ENCODE measurements around the gene TMEM247. TPM values are rescaled to one million over a fixed set of nuclear protein-coding genes. Genes with fewer than 3 reads are reported as not detected.
A peak's percentile ranks its signal among the peaks of the same experiment; 100 is the strongest.

Gene TMEM247
- total RNA-seq, 2 donors from 2014 or later: 2.6 TPM; not detected in 1

DNA sequence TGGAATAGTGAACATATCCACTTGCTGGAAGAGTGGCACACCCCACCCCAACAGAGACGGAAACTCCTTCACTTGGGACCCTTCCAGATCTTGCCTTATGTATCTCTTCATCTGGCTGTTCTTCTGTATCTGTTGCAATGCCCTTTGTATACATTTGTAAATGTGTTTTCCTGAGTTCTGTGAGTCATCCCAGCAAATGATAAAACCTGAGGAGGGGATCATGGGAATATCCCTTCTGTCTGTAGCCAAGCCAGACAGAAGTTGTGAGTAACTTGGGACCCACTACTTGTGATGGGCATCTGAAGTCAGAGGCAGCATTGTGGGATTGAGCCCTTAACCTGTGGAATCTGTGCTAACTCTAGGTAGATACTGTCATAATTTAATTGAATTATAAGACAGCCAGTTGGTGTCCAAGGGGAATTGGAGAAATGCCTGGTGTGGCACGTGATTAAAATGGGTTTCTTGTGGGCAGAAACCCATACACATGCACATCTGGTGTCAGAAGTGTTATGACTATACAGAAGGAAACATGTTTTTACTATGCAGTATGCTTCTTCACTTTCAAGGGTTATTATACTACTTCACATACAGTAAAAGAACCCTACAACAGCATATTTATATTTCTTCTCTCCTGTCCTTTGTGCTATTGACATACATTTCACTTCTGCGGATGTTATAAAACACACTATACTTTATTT lies 32.3 kb upstream of the TMEM247 start:
- H3K4me3 ChIP-seq: no peak overlapping the region
- no peaks in the 10 kb centered on the region for H3K9me3 ChIP-seq
- no peak overlapping the region for H3K27ac ChIP-seq
- H3K36me3 ChIP-seq: no peaks in the 10 kb centered on the region
- DNase-seq (ENCODE audit: low spot score): no peak
- WGBS: 84% methylated on average over 3 of the region's 3 CpGs
- no peaks in the 10 kb centered on the region for H3K4me1 ChIP-seq (replicated peaks)
- no peaks in the 10 kb centered on the region for H3K27me3 ChIP-seq (replicated peaks; ENCODE audit: insufficient read depth)
- intact Hi-C loops (cut with DNase I): no loop called here
- no peak for TF ChIP-seq POLR2AphosphoS5 (IDR thresholded peaks at IDR 0.05)
- TF ChIP-seq POLR2A (IDR thresholded peaks at IDR 0.05): no peak
- TF ChIP-seq, protein P1, sequence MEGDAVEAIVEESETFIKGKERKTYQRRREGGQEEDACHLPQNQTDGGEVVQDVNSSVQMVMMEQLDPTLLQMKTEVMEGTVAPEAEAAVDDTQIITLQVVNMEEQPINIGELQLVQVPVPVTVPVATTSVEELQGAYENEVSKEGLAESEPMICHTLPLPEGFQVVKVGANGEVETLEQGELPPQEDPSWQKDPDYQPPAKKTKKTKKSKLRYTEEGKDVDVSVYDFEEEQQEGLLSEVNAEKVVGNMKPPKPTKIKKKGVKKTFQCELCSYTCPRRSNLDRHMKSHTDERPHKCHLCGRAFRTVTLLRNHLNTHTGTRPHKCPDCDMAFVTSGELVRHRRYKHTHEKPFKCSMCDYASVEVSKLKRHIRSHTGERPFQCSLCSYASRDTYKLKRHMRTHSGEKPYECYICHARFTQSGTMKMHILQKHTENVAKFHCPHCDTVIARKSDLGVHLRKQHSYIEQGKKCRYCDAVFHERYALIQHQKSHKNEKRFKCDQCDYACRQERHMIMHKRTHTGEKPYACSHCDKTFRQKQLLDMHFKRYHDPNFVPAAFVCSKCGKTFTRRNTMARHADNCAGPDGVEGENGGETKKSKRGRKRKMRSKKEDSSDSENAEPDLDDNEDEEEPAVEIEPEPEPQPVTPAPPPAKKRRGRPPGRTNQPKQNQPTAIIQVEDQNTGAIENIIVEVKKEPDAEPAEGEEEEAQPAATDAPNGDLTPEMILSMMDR (IDR thresholded peaks at IDR 0.05): no peak

DNA sequence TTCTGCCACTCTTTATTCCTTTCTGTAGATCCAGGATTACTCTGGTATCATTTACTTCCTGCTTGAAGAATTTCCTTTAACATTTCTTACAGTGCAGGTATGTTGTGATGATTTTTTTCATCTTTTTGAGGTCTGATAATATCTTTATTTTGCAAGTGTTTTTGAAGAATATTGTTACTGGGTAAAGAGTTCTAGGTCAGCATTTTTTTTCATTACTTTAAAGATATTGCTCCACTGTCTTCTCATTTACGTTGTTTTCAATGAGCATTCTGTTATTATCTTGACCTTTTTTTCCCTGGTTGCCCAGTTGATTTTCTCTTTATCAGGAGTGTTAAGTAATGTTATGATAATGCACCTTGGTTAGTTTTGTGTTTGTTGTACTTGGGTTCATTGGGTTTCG lies 31.7 kb upstream of the TMEM247 start:
- 93% methylated on average over 2 of the region's 2 CpGs for WGBS
- no peaks in the 10 kb centered on the region for H3K36me3 ChIP-seq
- intact Hi-C loops (cut with DNase I): no loop called here
- no peak for DNase-seq (ENCODE audit: low spot score)
- H3K27ac ChIP-seq: no peak overlapping the region
- H3K9me3 ChIP-seq: no peaks in the 10 kb centered on the region
- no peak overlapping the region for H3K4me3 ChIP-seq
- TF ChIP-seq, protein P1 (IDR thresholded peaks at IDR 0.05): no peak
- TF ChIP-seq POLR2AphosphoS5 (IDR thresholded peaks at IDR 0.05): no peak
- TF ChIP-seq POLR2A (IDR thresholded peaks at IDR 0.05): no peak
- H3K4me1 ChIP-seq (replicated peaks): no peaks in the 10 kb centered on the region
- no peaks in the 10 kb centered on the region for H3K27me3 ChIP-seq (replicated peaks; ENCODE audit: insufficient read depth)

DNA sequence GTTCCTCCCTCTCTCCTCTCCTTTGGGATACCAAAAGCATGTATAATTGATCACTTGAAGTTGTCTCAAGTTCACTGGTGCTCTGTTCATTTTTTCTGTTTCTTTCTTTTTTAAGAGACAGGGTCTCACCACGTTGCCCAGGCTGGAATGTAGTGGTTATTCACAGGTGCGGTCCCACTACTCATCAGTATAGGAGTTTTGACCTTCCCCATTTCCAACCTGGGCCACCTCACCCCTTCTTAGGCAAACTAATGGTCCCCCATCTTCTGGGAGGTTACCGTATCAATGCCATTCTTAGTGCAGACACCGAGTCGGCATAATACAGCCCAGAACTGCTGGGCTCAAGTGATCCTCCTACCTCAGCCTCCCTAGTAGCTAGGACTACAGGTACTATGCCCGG lies 31.3 kb upstream of the TMEM247 start:
- WGBS: 91% methylated on average over 6 of the region's 6 CpGs
- DNase-seq (ENCODE audit: low spot score): peak; percentile 1
- no peaks in the 10 kb centered on the region for H3K4me1 ChIP-seq (replicated peaks)
- intact Hi-C loops (cut with DNase I): no loop called here
- H3K27me3 ChIP-seq (replicated peaks; ENCODE audit: insufficient read depth): no peaks in the 10 kb centered on the region
- H3K27ac ChIP-seq: no peak overlapping the region
- no peaks in the 10 kb centered on the region for H3K36me3 ChIP-seq
- no peak for TF ChIP-seq POLR2AphosphoS5 (IDR thresholded peaks at IDR 0.05)
- no peak for TF ChIP-seq POLR2A (IDR thresholded peaks at IDR 0.05)
- TF ChIP-seq, protein P1 (IDR thresholded peaks at IDR 0.05): no peak
- no peak overlapping the region for H3K4me3 ChIP-seq
- H3K9me3 ChIP-seq: no peaks in the 10 kb centered on the region

DNA sequence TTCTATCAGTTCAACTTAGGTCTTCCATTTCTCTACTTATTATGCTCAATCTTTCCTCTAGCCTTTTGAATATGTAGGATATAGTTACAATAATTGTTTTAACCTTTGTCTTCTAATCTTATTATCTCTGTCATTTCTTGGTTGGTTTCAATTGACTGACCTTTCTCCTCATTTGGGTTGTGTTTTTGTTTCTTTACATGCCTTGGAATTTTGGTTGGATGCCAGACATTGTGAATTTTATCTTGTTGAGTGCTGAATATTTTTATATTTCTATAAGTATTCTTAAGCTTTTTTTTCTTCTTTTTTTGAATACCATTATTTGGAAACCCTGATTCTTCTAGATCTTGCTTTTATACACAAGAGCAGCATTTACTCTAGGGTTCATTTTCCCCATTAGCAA lies 30.7 kb upstream of the TMEM247 start:
- Histone ChIP-seq H3K27ac (no peak overlapping the region), H3K36me3 (no peaks in the 10 kb centered on the region), H3K4me3 (no peak overlapping the region), H3K4me1 (replicated peaks) (peaks cover 4% of the 10 kb centered on the region), H3K9me3 (no peaks in the 10 kb centered on the region), H3K27me3 (replicated peaks; ENCODE audit: insufficient read depth) (no peaks in the 10 kb centered on the region)
- TF ChIP-seq POLR2AphosphoS5 (IDR thresholded peaks at IDR 0.05) (no peak), POLR2A (IDR thresholded peaks at IDR 0.05) (no peak)
- TF ChIP-seq, protein P1 (IDR thresholded peaks at IDR 0.05): no peak
- intact Hi-C loops (cut with DNase I): no loop called here
- no peak for DNase-seq (ENCODE audit: low spot score)

DNA sequence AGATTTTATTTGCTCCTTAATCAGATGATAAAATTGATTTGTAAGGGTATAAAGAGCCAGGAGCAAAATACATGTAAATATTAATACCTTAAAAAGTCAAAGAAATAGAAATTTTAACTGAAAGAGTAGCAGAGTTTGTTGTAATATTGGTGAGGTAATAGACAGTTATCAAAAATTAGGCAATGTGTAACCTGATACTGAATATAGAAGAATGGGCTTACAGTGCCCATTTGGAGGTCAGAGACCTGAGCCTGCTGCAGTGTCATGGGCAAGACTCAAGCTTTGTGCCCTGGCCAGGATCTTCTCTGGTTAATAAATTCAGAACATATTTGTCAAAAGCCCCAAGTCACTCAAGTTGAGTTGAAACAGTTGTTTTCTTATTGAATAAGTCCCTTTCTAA lies 29.7 kb upstream of the TMEM247 start:
- Histone ChIP-seq H3K36me3 (no peaks in the 10 kb centered on the region), H3K9me3 (no peaks in the 10 kb centered on the region), H3K4me1 (replicated peaks) (peaks cover 5% of the 10 kb centered on the region), H3K27ac (no peak overlapping the region), H3K4me3 (no peak overlapping the region), H3K27me3 (replicated peaks; ENCODE audit: insufficient read depth) (no peaks in the 10 kb centered on the region)
- intact Hi-C loops (cut with DNase I): no loop called here
- no peak for DNase-seq (ENCODE audit: low spot score)
- TF ChIP-seq POLR2AphosphoS5 (IDR thresholded peaks at IDR 0.05) (no peak), POLR2A (IDR thresholded peaks at IDR 0.05) (no peak)
- TF ChIP-seq, protein P1 (IDR thresholded peaks at IDR 0.05): no peak
